SU-DHL-6 (cell line): ENCODE results near the gene UNC13B.

ENCODE experiments used
- H2AFZ ChIP-seq: fragments of 200-600 bp; sonication (generic); 2 replicates; pipeline ENCODE4 v1.6.1; 2014; ENCODE audit warnings: low read depth, mild to moderate bottlenecking, moderate library complexity, mixed read lengths, antibody characterized with exemption, low read length; ENCODE audit not compliant: severe bottlenecking
- H3F3A ChIP-seq: fragments of 200-600 bp; shearing (Covaris generic); 2 replicates; pipeline ENCODE4 v1.6.0; 2016; ENCODE audit warnings: antibody characterized with exemption, mild to moderate bottlenecking; ENCODE audit not compliant: insufficient read depth
- H3K27ac ChIP-seq: fragments of 200-600 bp; sonication (generic); 2 replicates; pipeline ENCODE4 v1.5.1; 2016; ENCODE audit warnings: low read depth, mild to moderate bottlenecking, low read length, moderate library complexity, mixed read lengths
- H3K27me3 ChIP-seq: fragments of 200-600 bp; sonication (generic), shearing (Covaris generic); 2 replicates; pipeline ENCODE4 v1.6.0; 2014; ENCODE audit warnings: mild to moderate bottlenecking, low read length
- H3K36me3 ChIP-seq: fragments of 200-600 bp; sonication (generic); 2 replicates; pipeline ENCODE4 v1.6.1; 2014; ENCODE audit warnings: mild to moderate bottlenecking, low read length, mixed read lengths
- H3K4me2 ChIP-seq: fragments of 300-600, 200-600 bp; shearing (Covaris generic), sonication (generic); 2 replicates; pipeline ENCODE4 v1.6.0; 2014; ENCODE audit warnings: low read length, low read depth, mild to moderate bottlenecking; ENCODE audit not compliant: poor library complexity, severe bottlenecking
- H3K4me3 ChIP-seq: fragments of 200-600 bp; sonication (generic); 2 replicates; pipeline ENCODE4 v1.5.1; 2014; ENCODE audit warnings: antibody characterized with exemption, low read length, mild to moderate bottlenecking, mixed read lengths; ENCODE audit not compliant: insufficient read depth, poor library complexity, severe bottlenecking
- H3K79me2 ChIP-seq: fragments of 200-600 bp; sonication (generic); 2 replicates; pipeline ENCODE4 v1.6.1; 2014; ENCODE audit warnings: mild to moderate bottlenecking, low read length, moderate library complexity; ENCODE audit not compliant: insufficient read depth
- H3K9ac ChIP-seq: fragments of 200-600 bp; sonication (generic); 2 replicates; pipeline ENCODE4 v1.7.0; 2014; ENCODE audit warnings: mild to moderate bottlenecking, low read length
- H3K9me2 ChIP-seq: fragments of 200-600 bp; sonication (generic); replicated peaks from 2 replicates; pipeline ENCODE4 v1.6.1; 2014; ENCODE audit warnings: low read length; ENCODE audit not compliant: insufficient read depth
- H3K9me3 ChIP-seq: fragments of 200-600 bp; sonication (generic); 2 replicates; pipeline ENCODE4 v1.6.1; 2014; ENCODE audit warnings: low read length, mixed read lengths; ENCODE audit not compliant: insufficient read depth
- H4K20me1 ChIP-seq: fragments of 200-600 bp; sonication (generic); 2 replicates; pipeline ENCODE4 v1.6.1; 2014; ENCODE audit warnings: low read depth, mild to moderate bottlenecking, antibody characterized with exemption, low read length, moderate library complexity, mixed read lengths
- EZH2phosphoT487 ChIP-seq: fragments of 200-600 bp; sonication (generic), shearing (Covaris generic); conservative IDR thresholded peaks from 2 replicates; pipeline ENCODE4 v1.6.1; 2018; ENCODE audit warnings: mild to moderate bottlenecking, antibody characterized with exemption, low read length, moderate library complexity, mixed read lengths
- TF ChIP-seq, protein P1 (sequence below): fragments of 200-600 bp; sonication (generic); IDR thresholded peaks from one replicate; pipeline ENCODE4 v1.5.1; 2017; ENCODE audit warnings: antibody characterized with exemption, mild to moderate bottlenecking, low read length, moderate library complexity; ENCODE audit not compliant: insufficient read depth, poor library complexity, severe bottlenecking

The UNC13B gene

DNA sequence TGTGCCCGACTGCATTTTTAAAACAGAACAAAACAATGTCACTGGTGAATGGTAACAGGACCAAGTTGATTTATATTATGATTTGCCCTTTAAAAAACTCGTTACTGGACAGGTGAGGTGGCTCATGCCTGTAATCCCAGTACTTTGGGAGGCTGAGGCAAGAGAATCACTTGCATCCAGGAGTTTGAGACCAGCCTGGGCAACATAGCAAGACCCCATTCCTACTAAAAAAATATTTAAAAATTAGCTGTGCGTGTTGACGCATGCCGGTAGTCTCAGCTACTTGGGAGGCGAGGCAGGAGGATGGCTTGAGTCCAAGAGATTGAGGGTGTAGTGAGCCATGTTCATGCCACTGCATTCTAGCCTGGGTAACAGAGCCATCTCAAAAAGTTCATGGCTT is 7.2 kb downstream of the UNC13B start:
- Histone ChIP-seq H3K9me2 (no peaks in the 10 kb centered on the region), H3K9ac (no peak overlapping the region), H3K4me2 (no peak overlapping the region), H3F3A (no peaks in the 10 kb centered on the region), H3K79me2 (no peaks in the 10 kb centered on the region), H3K36me3 (no peaks in the 10 kb centered on the region), H3K9me3 (no peaks in the 10 kb centered on the region), H4K20me1 (no peaks in the 10 kb centered on the region; the same call in 1 of the 2 replicates), H3K27me3 (no peaks in the 10 kb centered on the region), H3K27ac (no peak overlapping the region), H3K4me3 (no peak overlapping the region), H2AFZ (no peak overlapping the region)
- TF ChIP-seq EZH2phosphoT487 = no peak
- TF ChIP-seq, protein P1, sequence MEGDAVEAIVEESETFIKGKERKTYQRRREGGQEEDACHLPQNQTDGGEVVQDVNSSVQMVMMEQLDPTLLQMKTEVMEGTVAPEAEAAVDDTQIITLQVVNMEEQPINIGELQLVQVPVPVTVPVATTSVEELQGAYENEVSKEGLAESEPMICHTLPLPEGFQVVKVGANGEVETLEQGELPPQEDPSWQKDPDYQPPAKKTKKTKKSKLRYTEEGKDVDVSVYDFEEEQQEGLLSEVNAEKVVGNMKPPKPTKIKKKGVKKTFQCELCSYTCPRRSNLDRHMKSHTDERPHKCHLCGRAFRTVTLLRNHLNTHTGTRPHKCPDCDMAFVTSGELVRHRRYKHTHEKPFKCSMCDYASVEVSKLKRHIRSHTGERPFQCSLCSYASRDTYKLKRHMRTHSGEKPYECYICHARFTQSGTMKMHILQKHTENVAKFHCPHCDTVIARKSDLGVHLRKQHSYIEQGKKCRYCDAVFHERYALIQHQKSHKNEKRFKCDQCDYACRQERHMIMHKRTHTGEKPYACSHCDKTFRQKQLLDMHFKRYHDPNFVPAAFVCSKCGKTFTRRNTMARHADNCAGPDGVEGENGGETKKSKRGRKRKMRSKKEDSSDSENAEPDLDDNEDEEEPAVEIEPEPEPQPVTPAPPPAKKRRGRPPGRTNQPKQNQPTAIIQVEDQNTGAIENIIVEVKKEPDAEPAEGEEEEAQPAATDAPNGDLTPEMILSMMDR = no peak

DNA sequence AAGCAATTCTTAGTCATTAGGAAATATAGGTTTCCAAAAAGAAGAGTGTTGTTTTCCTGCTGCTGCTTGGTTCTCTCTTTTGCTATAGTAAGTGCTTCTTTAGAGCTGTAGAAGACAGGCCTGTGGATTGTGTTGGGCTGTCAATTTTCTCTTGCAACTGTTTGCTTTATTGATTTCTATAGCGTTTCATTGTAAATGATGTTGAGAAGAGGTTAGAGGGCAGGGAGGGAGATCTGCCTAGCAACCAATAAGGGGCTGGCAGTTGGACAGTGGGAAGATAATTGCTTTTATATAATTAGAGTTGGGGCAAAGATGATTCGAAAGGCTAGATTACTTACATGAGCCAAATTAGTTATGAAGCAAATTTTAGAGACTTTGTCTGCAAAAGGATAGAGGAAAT is 11.1 kb downstream of the UNC13B start:
- Histone ChIP-seq H2AFZ (no peak overlapping the region), H3K9me2 (no peaks in the 10 kb centered on the region), H3K4me2 (no peak overlapping the region), H3K27me3 (no peaks in the 10 kb centered on the region), H3K79me2 (no peaks in the 10 kb centered on the region), H3F3A (no peaks in the 10 kb centered on the region), H3K4me3 (no peak overlapping the region), H3K9ac (no peak overlapping the region), H3K36me3 (no peaks in the 10 kb centered on the region), H3K27ac (no peak overlapping the region), H3K9me3 (no peaks in the 10 kb centered on the region), H4K20me1 (no peaks in the 10 kb centered on the region; the same call in 1 of the 2 replicates)
- no peak for TF ChIP-seq EZH2phosphoT487
- TF ChIP-seq, protein P1 = no peak

DNA sequence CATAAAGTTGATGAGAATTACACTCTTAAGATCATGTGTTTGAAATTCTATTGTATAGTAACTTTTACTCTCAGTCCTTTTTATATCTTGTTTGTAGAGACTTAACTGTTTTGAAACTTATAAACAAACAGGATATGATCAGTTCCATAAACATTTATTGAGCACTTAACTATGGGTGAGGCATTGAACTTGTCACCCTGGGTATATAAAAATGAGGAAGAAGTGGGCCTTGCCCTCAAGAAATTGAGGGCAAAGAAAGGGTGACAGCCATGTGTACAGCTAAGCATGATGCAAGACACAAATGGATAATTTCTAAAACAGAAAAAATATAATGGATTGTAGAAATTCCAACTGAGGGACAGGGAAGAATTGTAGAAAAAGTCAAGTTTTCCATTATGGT is 15.7 kb downstream of the UNC13B start:
- TF ChIP-seq, protein P1 = no peak
- TF ChIP-seq EZH2phosphoT487 = no peak
- no peaks in the 10 kb centered on the region for H3K79me2 ChIP-seq
- H2AFZ ChIP-seq = no peak overlapping the region
- no peaks in the 10 kb centered on the region for H4K20me1 ChIP-seq
- H3K4me2 ChIP-seq = no peak overlapping the region
- no peak overlapping the region for H3K4me3 ChIP-seq
- H3F3A ChIP-seq = no peaks in the 10 kb centered on the region
- no peaks in the 10 kb centered on the region for H3K27me3 ChIP-seq
- H3K27ac ChIP-seq = no peak overlapping the region
- no peak overlapping the region for H3K9ac ChIP-seq
- H3K9me2 ChIP-seq = no peaks in the 10 kb centered on the region
- no peaks in the 10 kb centered on the region for H3K9me3 ChIP-seq
- H3K36me3 ChIP-seq = no peaks in the 10 kb centered on the region
